Panc1 (cell line): ENCODE results near the gene KIAA0408.

Experiments used
- POLR2AphosphoS5 ChIP-seq: IDR thresholded peaks from 2 replicates; pipeline ENCODE4 v1.6.1; 2012; ENCODE audit warnings: mild to moderate bottlenecking, low read depth, low read length, moderate library complexity
- TCF7L2 ChIP-seq: IDR thresholded peaks from 2 replicates; pipeline ENCODE4 v1.6.1; 2011; ENCODE audit warnings: mild to moderate bottlenecking, low read depth, low read length, inconsistent platforms
- TF ChIP-seq, protein P1 (sequence below): fragments of 450-650 bp; IDR thresholded peaks from 2 replicates; pipeline ENCODE4 v1.5.1; 2017; ENCODE audit warnings: mild to moderate bottlenecking
- TF ChIP-seq, protein P2 (sequence below), 2 experiments: IDR thresholded peaks; 2 replicates each; pipeline ENCODE4 v1.6.1; 2011 to 2012; ENCODE audit warnings: low read depth in 2 of 2, control low read depth in 1 of 2, low read length in 1 of 2, mild to moderate bottlenecking in 1 of 2, moderate library complexity in 1 of 2; ENCODE audit not compliant: insufficient read depth in 1 of 2

DNA sequence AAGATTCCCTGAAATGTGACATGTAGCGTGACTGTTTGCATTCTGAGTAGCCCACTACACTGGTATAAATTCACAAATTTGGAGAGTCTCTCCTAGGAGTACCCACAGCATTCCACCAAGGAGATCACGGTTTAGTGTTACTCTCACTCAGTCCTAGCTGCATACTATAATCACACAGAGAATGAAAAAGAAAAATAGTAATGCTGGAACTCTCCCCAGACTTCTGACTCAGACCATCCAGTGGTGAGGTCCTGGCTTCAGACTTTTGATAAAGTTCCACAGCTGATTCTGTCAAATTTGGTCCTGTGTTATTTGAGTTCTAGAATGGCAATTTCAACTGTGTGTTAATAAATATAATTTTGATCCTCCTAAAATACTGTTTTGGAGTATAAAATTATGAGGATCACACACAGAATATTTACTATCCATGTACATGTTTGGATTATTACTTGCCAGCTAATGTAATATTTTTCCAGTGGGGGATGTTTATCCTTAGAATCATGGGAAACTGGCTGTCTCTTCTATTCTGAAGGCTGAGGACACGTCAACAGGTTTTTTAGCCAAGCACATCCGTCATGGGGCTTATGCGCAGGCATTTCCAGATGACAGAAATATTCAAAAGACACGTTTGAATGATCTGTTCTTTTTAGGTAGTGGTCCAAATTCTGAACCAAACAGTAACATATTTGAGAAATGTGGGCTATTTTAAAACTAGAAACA, 5.1 kb upstream of the KIAA0408 start:
- TF ChIP-seq, protein P1, sequence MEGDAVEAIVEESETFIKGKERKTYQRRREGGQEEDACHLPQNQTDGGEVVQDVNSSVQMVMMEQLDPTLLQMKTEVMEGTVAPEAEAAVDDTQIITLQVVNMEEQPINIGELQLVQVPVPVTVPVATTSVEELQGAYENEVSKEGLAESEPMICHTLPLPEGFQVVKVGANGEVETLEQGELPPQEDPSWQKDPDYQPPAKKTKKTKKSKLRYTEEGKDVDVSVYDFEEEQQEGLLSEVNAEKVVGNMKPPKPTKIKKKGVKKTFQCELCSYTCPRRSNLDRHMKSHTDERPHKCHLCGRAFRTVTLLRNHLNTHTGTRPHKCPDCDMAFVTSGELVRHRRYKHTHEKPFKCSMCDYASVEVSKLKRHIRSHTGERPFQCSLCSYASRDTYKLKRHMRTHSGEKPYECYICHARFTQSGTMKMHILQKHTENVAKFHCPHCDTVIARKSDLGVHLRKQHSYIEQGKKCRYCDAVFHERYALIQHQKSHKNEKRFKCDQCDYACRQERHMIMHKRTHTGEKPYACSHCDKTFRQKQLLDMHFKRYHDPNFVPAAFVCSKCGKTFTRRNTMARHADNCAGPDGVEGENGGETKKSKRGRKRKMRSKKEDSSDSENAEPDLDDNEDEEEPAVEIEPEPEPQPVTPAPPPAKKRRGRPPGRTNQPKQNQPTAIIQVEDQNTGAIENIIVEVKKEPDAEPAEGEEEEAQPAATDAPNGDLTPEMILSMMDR = no peak
- TF ChIP-seq, protein P2, sequence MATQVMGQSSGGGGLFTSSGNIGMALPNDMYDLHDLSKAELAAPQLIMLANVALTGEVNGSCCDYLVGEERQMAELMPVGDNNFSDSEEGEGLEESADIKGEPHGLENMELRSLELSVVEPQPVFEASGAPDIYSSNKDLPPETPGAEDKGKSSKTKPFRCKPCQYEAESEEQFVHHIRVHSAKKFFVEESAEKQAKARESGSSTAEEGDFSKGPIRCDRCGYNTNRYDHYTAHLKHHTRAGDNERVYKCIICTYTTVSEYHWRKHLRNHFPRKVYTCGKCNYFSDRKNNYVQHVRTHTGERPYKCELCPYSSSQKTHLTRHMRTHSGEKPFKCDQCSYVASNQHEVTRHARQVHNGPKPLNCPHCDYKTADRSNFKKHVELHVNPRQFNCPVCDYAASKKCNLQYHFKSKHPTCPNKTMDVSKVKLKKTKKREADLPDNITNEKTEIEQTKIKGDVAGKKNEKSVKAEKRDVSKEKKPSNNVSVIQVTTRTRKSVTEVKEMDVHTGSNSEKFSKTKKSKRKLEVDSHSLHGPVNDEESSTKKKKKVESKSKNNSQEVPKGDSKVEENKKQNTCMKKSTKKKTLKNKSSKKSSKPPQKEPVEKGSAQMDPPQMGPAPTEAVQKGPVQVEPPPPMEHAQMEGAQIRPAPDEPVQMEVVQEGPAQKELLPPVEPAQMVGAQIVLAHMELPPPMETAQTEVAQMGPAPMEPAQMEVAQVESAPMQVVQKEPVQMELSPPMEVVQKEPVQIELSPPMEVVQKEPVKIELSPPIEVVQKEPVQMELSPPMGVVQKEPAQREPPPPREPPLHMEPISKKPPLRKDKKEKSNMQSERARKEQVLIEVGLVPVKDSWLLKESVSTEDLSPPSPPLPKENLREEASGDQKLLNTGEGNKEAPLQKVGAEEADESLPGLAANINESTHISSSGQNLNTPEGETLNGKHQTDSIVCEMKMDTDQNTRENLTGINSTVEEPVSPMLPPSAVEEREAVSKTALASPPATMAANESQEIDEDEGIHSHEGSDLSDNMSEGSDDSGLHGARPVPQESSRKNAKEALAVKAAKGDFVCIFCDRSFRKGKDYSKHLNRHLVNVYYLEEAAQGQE (IDR thresholded peaks at IDR 0.05; ENCODE audit: insufficient read depth in 1 of 2, low read depth in 2 of 2, low read length in 1 of 2) = no peak
- TF ChIP-seq TCF7L2 (no peak), POLR2AphosphoS5 (no peak)
